GM18517 (cell line): ENCODE measurements around the gene CYP20A1.
A peak's percentile ranks its signal among the peaks of the same experiment; 100 is the strongest.
"Not testable (repeated sequence)": the region's sequence is repeated elsewhere in the genome, so short reads cannot be mapped to it uniquely, and the experiment has no call there.

ENCODE experiments used
- ATAC-seq: cut with Tn5 transposase; IDR thresholded peaks from one replicate; pipeline ENCODE4 v1.9.1; 2021; ENCODE audit warnings: mild to moderate bottlenecking, moderate library complexity; ENCODE audit not compliant: unreplicated experiment

Gene CYP20A1

GRCh38 chr2:203279288-203279687 is 40.5 kb downstream of the CYP20A1 start:
- ATAC-seq = no peak

- ATAC-seq = no peak
Measured at GRCh38 chr2:203280428-203281064, 41.7 kb downstream of the CYP20A1 start.

- no peak for ATAC-seq
Measured at GRCh38 chr2:203282101-203282500, 43.3 kb downstream of the CYP20A1 start.

- no peak for ATAC-seq
Measured at GRCh38 chr2:203286532-203286931, 47.7 kb downstream of the CYP20A1 start.

DNA sequence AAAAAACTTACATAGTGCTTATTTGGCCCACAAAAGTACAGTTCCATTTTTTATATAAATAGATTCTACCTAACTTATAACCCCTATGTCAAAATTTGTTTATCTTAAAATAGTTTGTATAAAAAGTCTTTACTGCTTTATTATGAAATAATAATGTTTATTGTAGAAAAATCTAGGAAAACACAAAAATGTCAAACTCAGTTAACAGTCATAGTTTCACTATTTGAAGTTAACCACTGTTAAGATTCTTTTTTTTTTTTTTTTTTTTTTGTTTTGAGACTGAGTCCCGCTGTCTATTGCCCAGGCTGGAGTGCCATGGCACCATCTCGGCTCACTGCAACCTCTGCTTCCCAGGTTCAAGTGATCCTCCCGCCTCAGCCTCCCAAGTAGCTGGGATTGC is 62.8 kb downstream of the CYP20A1 start:
- no peak for ATAC-seq

GRCh38 chr2:203302586-203302985 is 63.8 kb downstream of the CYP20A1 start:
- ATAC-seq = not testable (repeated sequence)

- ATAC-seq = no peak
Measured at GRCh38 chr2:203310688-203311436, 72.0 kb downstream of the CYP20A1 start.

DNA sequence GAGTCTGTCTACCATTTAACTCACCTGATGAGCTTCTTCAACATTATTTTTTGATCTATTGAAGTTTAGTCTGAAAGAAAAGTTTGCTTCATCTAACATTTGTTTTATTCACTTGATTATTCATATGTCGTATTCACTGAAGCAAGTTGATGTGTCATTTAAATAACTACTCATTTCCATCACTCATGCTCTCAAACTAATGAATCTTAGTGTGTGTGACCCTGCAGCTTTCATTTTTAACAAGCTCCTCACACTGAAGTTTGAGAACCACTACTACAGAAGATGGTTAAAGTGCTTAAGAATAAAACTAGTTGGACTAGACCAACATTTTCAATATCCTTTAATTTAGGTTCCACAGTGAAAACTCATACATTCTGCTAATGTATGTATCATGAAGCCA is 87.5 kb downstream of the CYP20A1 start:
- no peak for ATAC-seq

DNA sequence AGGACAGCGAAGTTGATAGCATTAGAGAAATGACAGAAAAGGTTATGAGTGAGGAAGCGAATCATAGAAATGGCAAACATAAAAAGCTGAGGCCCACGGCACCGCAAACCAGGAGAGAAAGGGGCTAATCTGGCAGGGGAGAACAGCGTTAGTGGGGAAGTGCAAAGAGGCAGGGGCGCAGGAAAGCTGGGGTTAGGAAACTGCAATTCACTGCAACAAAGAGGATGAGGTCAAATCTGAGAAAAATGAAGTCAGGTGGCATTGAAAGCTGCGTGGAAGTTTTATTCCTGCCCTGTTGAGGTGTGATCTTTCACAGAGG is 88.7 kb downstream of the CYP20A1 start:
- ATAC-seq = no peak

- ATAC-seq = peak; percentile 49
Measured at GRCh38 chr2:203327901-203328759, 89.3 kb downstream of the CYP20A1 start, which contains the start of gene ABI2. Gene ABI2, plus strand, starts transcription at chr2:203328394. Its CDS starts 121 bp downstream, at chr2:203328515.

GRCh38 chr2:203328760-203329540 is 90.1 kb downstream of the CYP20A1 start:
- peak; percentile 58 for ATAC-seq

DNA sequence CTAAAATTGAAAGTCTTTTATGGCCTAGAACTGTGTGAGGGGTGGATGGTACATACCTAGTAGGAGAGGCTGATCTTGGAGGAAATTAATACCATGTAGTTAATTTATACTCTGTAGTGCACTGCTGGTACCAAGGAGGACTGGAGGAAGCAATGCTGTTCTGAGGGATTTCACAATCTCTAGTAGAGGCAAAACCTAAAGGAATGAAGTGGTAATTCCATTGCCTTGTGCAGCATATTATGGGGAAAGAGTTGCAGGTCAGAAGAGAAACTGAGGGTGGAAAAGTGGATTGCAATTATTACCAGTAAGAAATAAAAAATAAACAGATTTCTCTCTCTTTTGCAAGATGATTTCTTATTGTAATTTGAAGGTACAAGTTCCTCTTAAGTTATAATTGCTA is 91.6 kb downstream of the CYP20A1 start:
- no peak for ATAC-seq

DNA sequence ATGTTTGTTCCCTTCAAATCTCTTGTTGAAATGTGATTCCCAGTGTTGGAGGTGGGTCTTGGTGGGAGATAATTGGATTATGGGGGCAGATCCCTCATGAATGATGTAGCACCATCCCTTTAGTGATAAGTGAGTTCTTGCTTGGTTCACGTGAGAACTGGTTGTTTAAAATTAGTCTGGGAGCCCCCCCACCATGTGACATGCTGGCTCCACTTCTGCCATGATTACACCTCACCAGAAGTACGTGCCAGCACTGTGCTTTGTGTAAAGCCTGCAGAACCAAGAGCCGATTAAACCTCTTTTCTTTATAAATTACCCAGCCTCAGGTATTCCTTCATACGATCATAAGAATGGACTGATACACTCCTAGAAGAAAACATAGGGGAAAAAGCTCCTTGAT is 99.5 kb downstream of the CYP20A1 start:
- no peak for ATAC-seq

- ATAC-seq = no peak
Measured at GRCh38 chr2:203340791-203341487, 102.1 kb downstream of the CYP20A1 start.

DNA sequence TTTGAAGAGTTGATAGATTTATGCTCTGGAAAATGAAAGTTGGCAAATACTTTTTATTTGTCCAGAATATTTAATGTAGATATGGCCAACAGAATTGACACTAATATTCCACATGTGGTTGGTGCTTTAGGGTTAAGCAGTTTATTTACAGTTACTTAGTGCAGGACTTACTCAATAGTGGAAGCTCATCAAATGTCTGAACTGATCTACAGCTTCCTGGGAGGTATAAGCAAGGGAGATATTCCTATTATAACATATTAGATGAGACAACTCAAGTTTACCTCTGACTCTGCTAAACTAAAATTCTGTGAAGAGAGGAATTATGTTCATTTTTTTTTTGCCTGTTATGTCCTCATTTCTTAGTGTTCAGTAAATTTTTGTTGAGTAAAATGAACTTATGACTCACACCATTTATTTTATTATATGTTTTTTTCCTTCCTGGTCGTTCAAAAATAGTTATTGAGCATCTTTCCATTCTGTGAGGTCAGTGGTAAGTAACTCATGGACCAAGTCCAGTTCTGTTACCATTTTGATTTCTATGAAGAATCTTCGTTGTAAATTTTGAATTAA is 103.0 kb downstream of the CYP20A1 start:
- no peak for ATAC-seq

- ATAC-seq = not testable (repeated sequence)
Measured at GRCh38 chr2:203342374-203342773, 103.6 kb downstream of the CYP20A1 start.

DNA sequence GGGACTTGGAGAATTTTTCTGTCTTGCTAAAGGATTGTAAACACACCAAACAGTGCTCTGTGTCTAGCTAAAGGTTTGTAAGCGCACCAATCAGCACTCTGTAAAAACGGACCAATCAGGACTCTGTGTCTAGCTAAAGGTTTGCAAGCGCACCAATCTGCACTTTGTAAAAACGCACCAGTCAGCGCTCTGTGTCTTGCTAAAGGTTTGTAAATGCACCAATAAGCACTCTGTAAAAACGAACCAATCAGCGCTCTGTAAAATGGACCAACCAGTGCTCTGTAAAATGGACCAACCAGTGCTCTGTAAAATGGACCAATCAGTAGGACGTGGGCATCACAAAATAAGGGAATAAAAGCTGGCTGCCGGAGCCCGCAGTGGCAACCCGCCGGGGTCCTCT is 105.8 kb downstream of the CYP20A1 start:
- no peak for ATAC-seq

DNA sequence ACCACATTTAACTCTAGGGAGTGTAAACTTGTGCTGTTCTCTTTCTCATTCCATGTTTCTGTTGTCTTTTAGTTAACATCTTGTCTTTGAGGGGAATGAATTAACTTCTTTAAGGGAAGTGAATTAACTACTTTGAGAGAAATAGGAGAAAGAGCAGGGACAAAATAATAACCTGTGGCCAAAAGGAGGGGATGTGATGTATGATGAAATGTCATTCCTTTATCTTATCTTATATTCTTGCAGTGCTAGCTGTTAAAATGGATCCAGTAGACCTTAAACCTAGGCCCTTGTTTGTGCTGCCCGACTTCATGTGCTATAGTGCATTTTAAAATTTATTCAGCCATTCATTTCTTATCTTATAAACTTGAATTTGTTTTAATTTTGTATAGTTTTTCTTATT is 107.8 kb downstream of the CYP20A1 start:
- no peak for ATAC-seq

DNA sequence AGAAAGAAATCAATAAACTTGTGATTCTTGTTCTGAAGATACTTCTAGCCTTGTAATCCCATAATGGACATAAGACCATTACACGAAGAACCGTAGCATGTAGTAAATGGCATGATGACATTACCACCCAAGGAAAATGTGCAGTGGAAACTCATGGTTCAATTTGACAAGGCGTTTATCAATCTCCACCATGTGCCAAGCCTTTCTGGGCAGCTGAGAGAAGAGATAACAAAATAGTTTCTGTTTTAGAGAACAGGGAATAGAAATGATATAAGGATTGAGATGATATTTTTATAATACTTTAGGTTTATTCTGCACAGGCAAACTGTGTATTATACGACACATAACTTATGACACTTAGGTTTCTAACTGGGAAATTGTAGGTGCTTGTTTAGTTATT is 108.6 kb downstream of the CYP20A1 start:
- ATAC-seq = no peak
